Measurements from ENCODE around the gene FAM240B. TPM values are rescaled to one million over a fixed set of nuclear protein-coding genes. Genes with fewer than 3 reads are reported as not detected.

FAM240B gene
- total RNA-seq, 2 donors from 2014 or later: not detected

- WGBS, 2 experiments (ENCODE audit: insufficient coverage in 1 of 2, insufficient read length in 1 of 2): 71 to 79% methylated on average over 7 of the region's 7 CpGs
- no peaks in the 10 kb centered on the region for H3K27me3 ChIP-seq (ENCODE audit: control insufficient read depth, insufficient read depth, low read length, poor library complexity, severe bottlenecking)
- H3K27ac ChIP-seq (ENCODE audit: low read depth, low read length): no peak overlapping the region
- TF ChIP-seq, protein P1, sequence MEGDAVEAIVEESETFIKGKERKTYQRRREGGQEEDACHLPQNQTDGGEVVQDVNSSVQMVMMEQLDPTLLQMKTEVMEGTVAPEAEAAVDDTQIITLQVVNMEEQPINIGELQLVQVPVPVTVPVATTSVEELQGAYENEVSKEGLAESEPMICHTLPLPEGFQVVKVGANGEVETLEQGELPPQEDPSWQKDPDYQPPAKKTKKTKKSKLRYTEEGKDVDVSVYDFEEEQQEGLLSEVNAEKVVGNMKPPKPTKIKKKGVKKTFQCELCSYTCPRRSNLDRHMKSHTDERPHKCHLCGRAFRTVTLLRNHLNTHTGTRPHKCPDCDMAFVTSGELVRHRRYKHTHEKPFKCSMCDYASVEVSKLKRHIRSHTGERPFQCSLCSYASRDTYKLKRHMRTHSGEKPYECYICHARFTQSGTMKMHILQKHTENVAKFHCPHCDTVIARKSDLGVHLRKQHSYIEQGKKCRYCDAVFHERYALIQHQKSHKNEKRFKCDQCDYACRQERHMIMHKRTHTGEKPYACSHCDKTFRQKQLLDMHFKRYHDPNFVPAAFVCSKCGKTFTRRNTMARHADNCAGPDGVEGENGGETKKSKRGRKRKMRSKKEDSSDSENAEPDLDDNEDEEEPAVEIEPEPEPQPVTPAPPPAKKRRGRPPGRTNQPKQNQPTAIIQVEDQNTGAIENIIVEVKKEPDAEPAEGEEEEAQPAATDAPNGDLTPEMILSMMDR (conservative IDR thresholded peaks at IDR 0.05): no peak
- H3K36me3 Mint-ChIP-seq (ENCODE audit: low read depth): no peaks in the 10 kb centered on the region
- H3K9me3 ChIP-seq (ENCODE audit: control insufficient read depth, low read length): no peaks in the 10 kb centered on the region
- peaks cover under 1% of the 10 kb centered on the region for H3K4me1 Mint-ChIP-seq
- DNase-seq: no peak
- no peak overlapping the region for H3K27ac Mint-ChIP-seq
- no peak overlapping the region for H3K4me3 ChIP-seq (ENCODE audit: low read length)
- no peaks in the 10 kb centered on the region for H3K4me1 ChIP-seq (ENCODE audit: control insufficient read depth, insufficient read depth, low read length)
- no peak overlapping the region for H3K9ac ChIP-seq (ENCODE audit: extremely low read depth, low read length, poor library complexity, severe bottlenecking)
- no peak overlapping the region for H3K4me3 Mint-ChIP-seq
- H3K9me3 Mint-ChIP-seq: peaks cover 10% of the 10 kb centered on the region
- no peaks in the 10 kb centered on the region for H3K27me3 Mint-ChIP-seq (ENCODE audit: insufficient read depth)
- H3K36me3 ChIP-seq (ENCODE audit: control insufficient read depth, insufficient read depth, low read length): no peaks in the 10 kb centered on the region
These were observed 13.4 kb downstream of the FAM240B start for GRCh38 chr9:38706493-38706892.

GRCh38 chr9:38705917-38706316 is 14.0 kb downstream of the FAM240B start:
- no peak overlapping the region for H3K9ac ChIP-seq (ENCODE audit: extremely low read depth, low read length, poor library complexity, severe bottlenecking)
- H3K27me3 ChIP-seq (ENCODE audit: control insufficient read depth, insufficient read depth, low read length, poor library complexity, severe bottlenecking): no peaks in the 10 kb centered on the region
- H3K9me3 ChIP-seq (ENCODE audit: control insufficient read depth, low read length): no peaks in the 10 kb centered on the region
- WGBS, 2 experiments (ENCODE audit: insufficient coverage in 1 of 2, insufficient read length in 1 of 2): 95% methylated on average over 5 of the region's 6 CpGs; no CpG with 5 or more reads in 1 of the 2 experiments
- H3K36me3 ChIP-seq (ENCODE audit: control insufficient read depth, insufficient read depth, low read length): no peaks in the 10 kb centered on the region
- no peak overlapping the region for H3K4me3 ChIP-seq (ENCODE audit: low read length)
- peaks cover 4% of the 10 kb centered on the region for H3K4me1 Mint-ChIP-seq
- TF ChIP-seq, protein P1 (conservative IDR thresholded peaks at IDR 0.05): no peak
- H3K4me1 ChIP-seq (ENCODE audit: control insufficient read depth, insufficient read depth, low read length): no peaks in the 10 kb centered on the region
- H3K27me3 Mint-ChIP-seq (ENCODE audit: insufficient read depth): no peaks in the 10 kb centered on the region
- H3K36me3 Mint-ChIP-seq (ENCODE audit: low read depth): no peaks in the 10 kb centered on the region
- H3K4me3 Mint-ChIP-seq: no peak overlapping the region
- DNase-seq: no peak
- no peak overlapping the region for H3K27ac Mint-ChIP-seq
- H3K9me3 Mint-ChIP-seq: peaks cover 10% of the 10 kb centered on the region
- H3K27ac ChIP-seq (ENCODE audit: low read depth, low read length): no peak overlapping the region

GRCh38 chr9:38700695-38701094 is 19.2 kb downstream of the FAM240B start:
- DNase-seq: no peak
- Histone ChIP-seq H3K36me3 (ENCODE audit: control insufficient read depth, insufficient read depth, low read length) (no peaks in the 10 kb centered on the region), H3K27me3 (ENCODE audit: control insufficient read depth, insufficient read depth, low read length, poor library complexity, severe bottlenecking) (no peaks in the 10 kb centered on the region), H3K27ac (ENCODE audit: low read depth, low read length) (no peak overlapping the region), H3K9me3 (ENCODE audit: control insufficient read depth, low read length) (no peaks in the 10 kb centered on the region), H3K9ac (ENCODE audit: extremely low read depth, low read length, poor library complexity, severe bottlenecking) (no peak overlapping the region), H3K4me3 (ENCODE audit: low read length) (no peak overlapping the region), H3K4me1 (ENCODE audit: control insufficient read depth, insufficient read depth, low read length) (no peaks in the 10 kb centered on the region)
- H3K27me3 Mint-ChIP-seq (ENCODE audit: insufficient read depth): no peaks in the 10 kb centered on the region
- 63% methylated on average over 1 of the region's 1 CpG; no CpG with 5 or more reads in 1 of the 2 experiments for WGBS, 2 experiments (ENCODE audit: insufficient coverage in 1 of 2, insufficient read length in 1 of 2)
- peaks cover 7% of the 10 kb centered on the region for H3K4me1 Mint-ChIP-seq
- no peaks in the 10 kb centered on the region for H3K36me3 Mint-ChIP-seq (ENCODE audit: low read depth)
- H3K27ac Mint-ChIP-seq: no peak overlapping the region
- TF ChIP-seq, protein P1 (conservative IDR thresholded peaks at IDR 0.05): peak; percentile 42
- H3K9me3 Mint-ChIP-seq: peaks cover 10% of the 10 kb centered on the region
- no peak overlapping the region for H3K4me3 Mint-ChIP-seq
